Smooth muscle cell (in vitro differentiated cells): Measurements from ENCODE around the gene C3orf20. TPM values are rescaled to one million over a fixed set of nuclear protein-coding genes. Genes with fewer than 3 reads are reported as not detected.

Experiments used
- DNase-seq: peaks from one replicate; lab custom pipeline; 2025; ENCODE audit not compliant: unreplicated experiment; lab: John Stamatoyannopoulos, UW
- H2AFZ ChIP-seq: fragments of 200-600 bp; sonication (generic); 2 replicates; pipeline ENCODE4 v1.6.0; 2016; ENCODE audit warnings: antibody characterized with exemption, low read depth, mild to moderate bottlenecking
- H3F3A ChIP-seq: fragments of 200-600 bp; sonication (generic); 2 replicates; pipeline ENCODE4 v1.6.0; 2017; ENCODE audit warnings: antibody characterized with exemption, low read depth
- H3K27ac ChIP-seq: fragments of 200-600 bp; sonication (generic); 2 replicates; pipeline ENCODE4 v1.5.1; 2016; ENCODE audit warnings: low read depth, mild to moderate bottlenecking
- H3K27me3 ChIP-seq: fragments of 200-600 bp; sonication (generic); 2 replicates; pipeline ENCODE4 v1.6.1; 2016; ENCODE audit warnings: low read depth, mild to moderate bottlenecking
- H3K36me3 ChIP-seq: fragments of 200-600 bp; sonication (generic); 2 replicates; pipeline ENCODE4 v1.5.1; 2016; ENCODE audit warnings: low read depth
- H3K4me1 ChIP-seq: fragments of 200-600 bp; sonication (generic); 2 replicates; pipeline ENCODE4 v1.5.1; 2016; ENCODE audit warnings: low read depth
- H3K4me2 ChIP-seq: fragments of 200-600 bp; sonication (generic); 2 replicates; pipeline ENCODE4 v1.6.0; 2016; ENCODE audit warnings: mild to moderate bottlenecking
- H3K4me3 ChIP-seq: fragments of 200-600 bp; sonication (generic); 2 replicates; pipeline ENCODE4 v1.5.1; 2016; ENCODE audit warnings: mild to moderate bottlenecking
- H3K79me2 ChIP-seq: fragments of 200-600 bp; sonication (generic); 2 replicates; pipeline ENCODE4 v1.6.0; 2016; ENCODE audit warnings: low read depth, mild to moderate bottlenecking
- H3K9ac ChIP-seq: fragments of 200-600 bp; sonication (generic); 2 replicates; pipeline ENCODE4 v1.6.0; 2016; ENCODE audit warnings: low read depth
- H3K9me3 ChIP-seq: fragments of 200-600 bp; sonication (generic); replicated peaks from 2 replicates; pipeline ENCODE4 v1.5.1; 2016; ENCODE audit warnings: low read depth
- H4K20me1 ChIP-seq: fragments of 200-600 bp; sonication (generic); 2 replicates; pipeline ENCODE4 v1.6.0; 2016; ENCODE audit warnings: low read depth
- CTCF ChIP-seq: fragments of 200-600 bp; sonication (generic); IDR thresholded peaks from 2 replicates; pipeline ENCODE4 v1.5.1; 2017; ENCODE audit warnings: borderline replicate concordance, mild to moderate bottlenecking, antibody characterized with exemption; ENCODE audit not compliant: insufficient read depth, poor library complexity, severe bottlenecking
- WGBS: methylation state at CpG from one replicate; pipeline ENCODE4 v1.1.7; 2016; ENCODE audit warnings: low lambda C conversion rate; 5-methylcytosine and 5-hydroxymethylcytosine counted together
- polyA plus RNA-seq: library from polyadenylated mRNA; unstranded; fragments of >200 nt; fragmentation: Nextera tagmentation; extraction: Ambion mirVana; gene quantifications from 2 replicates; pipeline ENCODE4 v1.2.1, GENCODE V29; 2016
- total RNA-seq: library from RNA; depleted of rRNA; stranded (reverse); fragments of >200 nt; gene quantifications from 2 replicates; pipeline ENCODE4 v1.2.3, GENCODE V29; 2014

C3orf20 gene
- total and polyA plus RNA-seq, 2 experiments from 2014 or later = not detected

DNA sequence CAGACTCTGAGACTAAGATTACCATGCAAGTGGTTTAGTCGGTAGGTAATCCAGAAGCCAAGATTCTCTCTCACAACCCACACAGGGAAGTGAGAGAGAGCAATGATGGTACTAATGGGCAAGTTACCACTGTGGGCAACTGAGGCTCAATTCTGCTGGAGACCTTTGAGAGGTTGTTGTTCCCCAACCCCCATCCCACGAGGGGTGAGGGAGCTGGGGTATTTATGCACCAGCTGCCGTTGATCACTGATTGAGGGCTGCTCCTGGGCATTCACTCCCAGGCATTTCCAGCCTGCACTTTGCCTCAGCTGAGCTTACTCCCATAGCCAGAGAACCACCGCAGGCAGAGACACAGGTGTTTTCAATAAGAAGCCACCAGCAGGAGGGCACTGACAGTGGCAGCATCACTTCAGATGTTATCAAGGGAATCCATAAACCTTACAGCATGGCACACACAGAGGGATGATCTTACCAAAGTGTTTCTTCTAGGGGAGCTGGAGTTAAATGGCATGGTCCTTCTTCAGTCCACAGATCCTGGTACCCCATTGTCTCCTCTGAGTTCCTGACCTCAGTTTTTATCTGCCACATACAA lies 38.3 kb upstream of the C3orf20 start:
- WGBS = 75% methylated on average over 4 of the region's 4 CpGs
- Histone ChIP-seq H4K20me1 (no peaks in the 10 kb centered on the region), H3K9ac (no peak overlapping the region), H3K27me3 (peaks cover 57% of the 10 kb centered on the region), H3F3A (no peaks in the 10 kb centered on the region), H3K9me3 (no peaks in the 10 kb centered on the region), H3K4me3 (no peak overlapping the region), H3K79me2 (no peaks in the 10 kb centered on the region), H3K4me1 (no peaks in the 10 kb centered on the region), H3K36me3 (no peaks in the 10 kb centered on the region), H3K4me2 (no peak overlapping the region), H3K27ac (no peak overlapping the region), H2AFZ (no peak overlapping the region)
- TF ChIP-seq CTCF = no peak
- no peak for DNase-seq

GRCh38 chr3:14640157-14640562 lies 34.8 kb upstream of the C3orf20 start:
- Histone ChIP-seq H3K27ac (no peak overlapping the region), H3K9ac (no peak overlapping the region), H3K79me2 (no peaks in the 10 kb centered on the region), H3K4me3 (no peak overlapping the region), H3K36me3 (no peaks in the 10 kb centered on the region), H3K4me1 (no peaks in the 10 kb centered on the region), H3K27me3 (peaks cover 78% of the 10 kb centered on the region), H2AFZ (no peak overlapping the region), H3K9me3 (no peaks in the 10 kb centered on the region), H4K20me1 (no peaks in the 10 kb centered on the region), H3F3A (no peaks in the 10 kb centered on the region), H3K4me2 (no peak overlapping the region)
- DNase-seq = no peak
- TF ChIP-seq CTCF = no peak
- 67% methylated on average over 10 of the region's 10 CpGs for WGBS

DNA sequence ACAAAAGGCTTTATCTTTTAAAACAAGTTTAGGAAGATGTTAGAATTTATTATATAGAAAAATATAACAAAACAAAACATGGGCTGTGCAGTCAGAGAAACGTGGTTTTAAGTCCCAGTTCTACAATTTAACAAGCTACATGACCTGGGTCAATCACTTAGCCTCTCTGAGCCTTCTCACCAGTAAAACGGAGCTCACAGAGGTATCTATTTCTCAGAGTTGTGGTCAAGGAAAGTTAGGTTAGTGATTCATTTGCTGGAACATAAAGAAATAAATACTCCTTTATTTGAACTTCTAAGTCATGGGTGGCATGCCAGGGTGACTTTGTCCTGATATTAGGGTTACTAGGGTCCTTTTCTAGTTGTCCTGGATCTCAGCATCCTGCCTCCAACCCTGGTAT lies 34.2 kb upstream of the C3orf20 start:
- Histone ChIP-seq H3K9ac (no peak overlapping the region), H3K4me2 (no peak overlapping the region), H3F3A (no peaks in the 10 kb centered on the region), H3K4me1 (no peaks in the 10 kb centered on the region), H3K9me3 (no peaks in the 10 kb centered on the region), H2AFZ (no peak overlapping the region), H3K79me2 (no peaks in the 10 kb centered on the region), H3K4me3 (no peak overlapping the region), H3K27me3 (peaks cover 72% of the 10 kb centered on the region), H4K20me1 (no peaks in the 10 kb centered on the region), H3K27ac (no peak overlapping the region), H3K36me3 (no peaks in the 10 kb centered on the region)
- 43% methylated on average over 2 of the region's 2 CpGs for WGBS
- no peak for TF ChIP-seq CTCF
- no peak for DNase-seq

DNA sequence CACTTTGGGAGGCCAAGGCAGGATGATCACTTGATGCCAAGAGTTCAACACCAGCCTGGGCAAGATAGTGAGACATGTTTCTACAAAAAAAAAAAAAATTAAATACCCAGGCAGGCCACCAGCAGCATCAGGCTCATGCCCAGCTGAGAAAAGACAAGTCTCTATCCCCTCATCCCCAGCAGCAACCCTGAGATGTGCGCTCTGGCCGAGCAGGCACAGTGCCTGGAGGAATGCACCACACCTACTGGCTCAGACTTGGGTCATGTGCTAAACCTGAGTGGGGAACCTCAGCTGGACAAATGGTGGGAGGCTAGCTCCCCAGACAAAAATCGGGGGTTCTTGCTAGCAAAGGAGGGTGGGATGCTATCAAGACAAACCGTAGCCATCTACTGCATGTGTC lies 33.6 kb upstream of the C3orf20 start:
- DNase-seq = no peak
- no peaks in the 10 kb centered on the region for H3K79me2 ChIP-seq
- H3K27me3 ChIP-seq = peaks cover 66% of the 10 kb centered on the region
- H3K4me1 ChIP-seq = no peaks in the 10 kb centered on the region
- H3K4me3 ChIP-seq = no peak overlapping the region
- no peak overlapping the region for H3K4me2 ChIP-seq
- H3K27ac ChIP-seq = no peak overlapping the region
- no peaks in the 10 kb centered on the region for H4K20me1 ChIP-seq
- H3K36me3 ChIP-seq = no peaks in the 10 kb centered on the region
- TF ChIP-seq CTCF = no peak
- 87% methylated on average over 4 of the region's 4 CpGs for WGBS
- no peak overlapping the region for H3K9ac ChIP-seq
- no peaks in the 10 kb centered on the region for H3K9me3 ChIP-seq
- no peak overlapping the region for H2AFZ ChIP-seq
- H3F3A ChIP-seq = no peaks in the 10 kb centered on the region
